B cell (primary cell): ENCODE data around the gene EIF3A.

ENCODE experiments used
- CTCF ChIP-seq: fragments of 200-600 bp; IDR thresholded peaks from one replicate; pipeline ENCODE4 v1.8.0; 2022; ENCODE audit warnings: antibody characterized with exemption, mild to moderate bottlenecking
- EZH2 ChIP-seq: IDR thresholded peaks from 2 replicates; pipeline ENCODE4 v1.6.1; 2012; ENCODE audit warnings: borderline replicate concordance, low read depth, mild to moderate bottlenecking, moderate library complexity, low read length; ENCODE audit not compliant: insufficient read depth, poor library complexity, severe bottlenecking

- no peak for TF ChIP-seq CTCF
- no peak for TF ChIP-seq EZH2
These were observed 57.1 kb downstream of the EIF3A start for GRCh38 chr10:119023553-119023868.
